ENCODE measurements around the gene TRIM36. TPM values are rescaled to one million over a fixed set of nuclear protein-coding genes. Genes with fewer than 3 reads are reported as not detected.

Gene TRIM36
- total RNA-seq, 1 donor from 2014 or later, result 3.9 TPM

DNA sequence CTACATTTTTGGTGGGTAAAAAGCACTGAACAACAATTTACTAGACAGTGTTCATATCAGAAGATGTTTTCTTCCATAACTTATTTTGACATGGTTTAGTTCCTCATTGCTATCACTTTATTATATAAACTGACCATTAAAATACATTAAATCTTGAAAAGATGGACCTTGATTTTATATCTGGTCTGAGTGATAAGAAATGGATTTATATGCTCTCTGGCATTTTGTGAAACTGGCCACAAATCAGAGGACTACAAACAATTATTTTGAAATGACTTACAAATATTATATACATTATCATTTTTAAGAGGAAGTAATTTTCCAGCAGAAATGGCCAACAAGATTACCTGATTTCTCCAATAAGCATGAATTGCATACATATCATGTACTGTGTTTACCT is 23.6 kb upstream of the TRIM36 start:
- H3K4me3 ChIP-seq (ENCODE audit: low read depth, low read length), result no peak overlapping the region
- TF ChIP-seq, protein P1, sequence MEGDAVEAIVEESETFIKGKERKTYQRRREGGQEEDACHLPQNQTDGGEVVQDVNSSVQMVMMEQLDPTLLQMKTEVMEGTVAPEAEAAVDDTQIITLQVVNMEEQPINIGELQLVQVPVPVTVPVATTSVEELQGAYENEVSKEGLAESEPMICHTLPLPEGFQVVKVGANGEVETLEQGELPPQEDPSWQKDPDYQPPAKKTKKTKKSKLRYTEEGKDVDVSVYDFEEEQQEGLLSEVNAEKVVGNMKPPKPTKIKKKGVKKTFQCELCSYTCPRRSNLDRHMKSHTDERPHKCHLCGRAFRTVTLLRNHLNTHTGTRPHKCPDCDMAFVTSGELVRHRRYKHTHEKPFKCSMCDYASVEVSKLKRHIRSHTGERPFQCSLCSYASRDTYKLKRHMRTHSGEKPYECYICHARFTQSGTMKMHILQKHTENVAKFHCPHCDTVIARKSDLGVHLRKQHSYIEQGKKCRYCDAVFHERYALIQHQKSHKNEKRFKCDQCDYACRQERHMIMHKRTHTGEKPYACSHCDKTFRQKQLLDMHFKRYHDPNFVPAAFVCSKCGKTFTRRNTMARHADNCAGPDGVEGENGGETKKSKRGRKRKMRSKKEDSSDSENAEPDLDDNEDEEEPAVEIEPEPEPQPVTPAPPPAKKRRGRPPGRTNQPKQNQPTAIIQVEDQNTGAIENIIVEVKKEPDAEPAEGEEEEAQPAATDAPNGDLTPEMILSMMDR (conservative IDR thresholded peaks at IDR 0.05; ENCODE audit: low read depth, low read length), result no peak
- DNase-seq (ENCODE audit: low read depth), result no peak

DNA sequence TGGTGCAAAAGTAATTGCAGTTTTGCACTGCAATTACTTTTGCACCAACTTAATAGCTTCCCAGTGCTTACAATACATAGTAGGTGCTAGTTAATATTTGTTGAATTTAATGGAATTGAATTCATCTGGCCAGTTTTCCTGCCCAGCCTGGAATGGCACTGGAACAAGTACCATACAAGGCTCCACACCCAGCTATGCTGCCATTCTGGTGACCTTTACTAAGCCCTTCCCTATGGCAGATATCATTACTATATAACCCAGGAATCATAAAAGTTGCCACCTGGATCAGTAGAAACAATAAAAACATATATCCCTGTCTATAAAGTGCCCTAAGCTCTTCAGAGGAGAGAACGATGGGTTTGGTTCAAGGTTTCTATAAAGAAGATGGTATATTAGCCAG is 22.4 kb upstream of the TRIM36 start:
- no peak overlapping the region for H3K4me3 ChIP-seq (ENCODE audit: low read depth, low read length)
- TF ChIP-seq, protein P1 (conservative IDR thresholded peaks at IDR 0.05; ENCODE audit: low read depth, low read length), result no peak
- no peak for DNase-seq (ENCODE audit: low read depth)

DNA sequence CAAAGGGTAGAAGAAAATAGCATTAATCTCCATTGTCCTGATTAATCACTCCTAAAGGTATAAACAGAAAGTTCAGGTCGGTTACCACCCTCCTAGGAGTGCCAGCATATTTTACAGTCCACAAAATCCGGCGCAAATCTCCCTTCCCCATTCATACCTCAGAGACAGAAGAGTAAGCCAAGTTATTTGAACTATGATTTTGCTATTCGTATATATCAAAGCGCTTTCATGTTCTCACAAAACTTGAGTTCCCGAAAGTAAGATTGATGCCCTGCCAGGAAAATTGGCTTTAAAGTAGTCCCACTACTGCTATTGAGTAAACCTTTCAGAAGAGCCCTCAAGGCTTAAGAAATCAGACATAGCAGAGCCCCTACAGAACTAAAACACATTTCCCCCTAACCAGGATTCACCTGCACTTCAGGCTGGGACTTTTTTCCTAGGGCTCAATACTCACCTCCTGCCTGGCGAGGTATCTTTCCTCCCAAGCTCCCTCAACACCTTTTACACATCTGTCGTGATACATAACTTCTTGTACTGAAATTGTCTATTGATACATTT is 21.8 kb upstream of the TRIM36 start:
- TF ChIP-seq, protein P1 (conservative IDR thresholded peaks at IDR 0.05; ENCODE audit: low read depth, low read length), result no peak
- DNase-seq (ENCODE audit: low read depth), result no peak
- no peak overlapping the region for H3K4me3 ChIP-seq (ENCODE audit: low read depth, low read length)

DNA sequence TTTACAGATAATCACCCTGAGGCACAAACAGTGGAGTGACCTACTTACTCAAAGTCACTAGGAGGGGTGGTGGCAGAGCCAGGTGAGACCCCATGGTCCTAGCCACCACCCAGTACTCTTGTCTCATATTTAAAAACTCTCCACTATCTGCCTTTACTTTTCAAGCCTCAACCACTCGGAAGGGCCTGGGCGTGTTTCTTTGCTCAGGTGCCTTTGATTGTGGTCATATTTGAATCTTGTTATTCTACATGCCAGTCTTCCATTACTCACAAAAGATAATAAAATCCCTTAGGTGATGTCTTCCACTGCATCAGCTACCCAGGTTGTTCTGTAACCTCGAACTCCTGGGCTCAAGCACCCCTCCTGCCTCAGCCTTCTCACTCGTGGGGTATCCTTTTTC is 20.7 kb upstream of the TRIM36 start:
- H3K4me3 ChIP-seq (ENCODE audit: low read depth, low read length), result no peak overlapping the region
- no peak for DNase-seq (ENCODE audit: low read depth)
- TF ChIP-seq, protein P1 (conservative IDR thresholded peaks at IDR 0.05; ENCODE audit: low read depth, low read length), result no peak

DNA sequence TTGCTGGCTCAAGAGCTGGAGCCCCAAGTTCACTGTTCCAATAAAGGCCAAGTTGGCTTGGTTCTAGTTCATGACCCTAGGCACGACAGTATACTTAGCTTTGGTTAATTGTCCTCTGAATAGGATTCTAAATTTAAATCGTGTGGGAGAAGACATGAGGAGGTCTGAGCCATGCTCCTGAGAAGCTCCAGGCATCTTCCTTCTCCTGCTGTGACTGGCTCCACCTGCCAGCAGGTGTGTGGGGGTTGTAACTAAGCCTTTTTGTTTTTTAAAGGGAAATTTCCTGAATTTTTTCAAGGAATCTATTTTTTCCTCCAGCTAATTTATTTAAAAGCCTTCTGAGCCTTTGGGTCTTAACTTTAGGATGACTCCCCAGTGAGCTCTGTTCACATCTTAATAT is 20.2 kb upstream of the TRIM36 start:
- DNase-seq (ENCODE audit: low read depth), result no peak
- H3K4me3 ChIP-seq (ENCODE audit: low read depth, low read length), result no peak overlapping the region
- TF ChIP-seq, protein P1 (conservative IDR thresholded peaks at IDR 0.05; ENCODE audit: low read depth, low read length), result no peak

DNA sequence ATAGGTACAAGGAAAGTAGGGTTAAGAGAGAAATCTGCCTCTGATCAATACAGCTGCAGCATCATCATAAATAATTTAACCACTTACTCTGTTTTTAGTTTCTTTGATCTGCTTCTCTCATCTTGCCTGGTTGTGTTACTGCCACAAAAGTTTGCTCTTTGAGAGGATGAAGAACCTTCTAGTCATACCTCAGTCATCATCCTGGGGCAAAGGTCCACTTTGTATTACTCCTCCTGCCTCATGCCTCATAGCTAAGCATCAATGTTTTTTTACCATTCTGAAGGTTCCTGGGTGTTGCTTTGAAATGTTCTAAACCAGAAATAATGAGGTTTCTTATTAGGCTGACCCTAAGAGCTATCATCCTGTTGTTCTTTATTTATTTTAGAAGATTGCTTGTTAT is 17.1 kb upstream of the TRIM36 start:
- no peak overlapping the region for H3K4me3 ChIP-seq (ENCODE audit: low read depth, low read length)
- TF ChIP-seq, protein P1 (conservative IDR thresholded peaks at IDR 0.05; ENCODE audit: low read depth, low read length), result no peak
- DNase-seq (ENCODE audit: low read depth), result no peak

DNA sequence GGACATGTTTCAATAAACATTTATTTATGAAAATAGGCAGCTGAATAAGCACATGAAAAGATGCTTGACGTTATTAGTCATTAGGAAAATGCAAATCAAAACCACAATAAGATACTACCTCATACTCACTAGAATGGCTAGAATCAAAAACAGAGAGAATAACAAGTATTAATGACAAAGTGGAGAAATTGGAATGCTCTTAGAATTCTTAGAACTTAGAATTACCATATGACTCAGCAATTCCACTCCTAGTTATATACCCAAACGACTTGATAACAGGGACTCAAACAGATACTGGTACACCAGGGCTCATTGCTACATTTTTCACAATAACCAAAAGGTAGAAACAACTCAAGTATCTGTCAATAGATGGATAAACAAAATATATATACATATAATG is 15.1 kb upstream of the TRIM36 start:
- no peak overlapping the region for H3K4me3 ChIP-seq (ENCODE audit: low read depth, low read length)
- DNase-seq (ENCODE audit: low read depth), result no peak
- TF ChIP-seq, protein P1 (conservative IDR thresholded peaks at IDR 0.05; ENCODE audit: low read depth, low read length), result no peak

Data from epithelial cell of proximal tubule (primary cell).